Measurements from ENCODE around the gene EEF1G.
A peak's percentile ranks its signal among the peaks of the same experiment; 100 is the strongest.

The EEF1G gene

DNA sequence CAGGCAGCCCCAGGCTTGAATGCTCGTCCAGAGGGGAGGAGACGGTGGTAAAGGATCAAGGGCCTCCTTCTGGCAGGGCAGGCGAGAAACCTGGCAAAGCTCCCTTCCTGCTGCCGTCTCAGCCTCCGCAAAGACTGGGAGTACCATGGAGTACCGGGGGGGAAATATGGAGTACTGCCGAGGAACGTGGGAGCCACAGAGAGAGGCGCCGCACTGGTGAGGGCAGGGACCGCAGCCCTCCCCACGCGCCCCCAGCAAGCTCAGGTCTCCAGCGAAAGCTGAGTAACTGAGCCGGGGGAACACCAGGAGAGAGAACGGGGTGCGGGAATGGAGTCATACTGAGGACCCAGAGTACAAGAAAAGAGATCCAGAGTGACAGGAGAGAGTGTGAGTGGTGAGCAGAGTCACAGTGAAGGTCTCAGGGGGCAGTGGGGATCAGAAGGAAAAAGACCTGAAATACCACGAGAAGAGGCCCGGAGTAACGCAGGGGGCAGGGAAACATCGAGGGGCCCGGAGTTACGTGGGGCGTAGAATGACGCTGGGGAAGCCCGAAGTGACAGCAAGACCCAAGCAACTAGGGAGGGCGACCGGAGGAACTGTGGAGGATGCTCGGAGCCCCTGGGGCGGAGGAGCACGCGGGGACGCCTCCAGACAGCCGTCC lies 38.1 kb upstream of the EEF1G start:
- Histone ChIP-seq H3K4me3 (ENCODE audit: low read length) (peak overlapping the region; percentile 73), H3K9me3 (ENCODE audit: insufficient read depth, low read depth, low read length) (no peaks in the 10 kb centered on the region), H3K27me3 (ENCODE audit: insufficient read depth, low read length) (peaks cover 13% of the 10 kb centered on the region), H3K4me1 (ENCODE audit: insufficient read depth, low read length) (peaks cover 3% of the 10 kb centered on the region; the same call in 1 of the 2 replicates), H3K36me3 (ENCODE audit: insufficient read depth, low read depth, low read length) (no peaks in the 10 kb centered on the region; the same call in 1 of the 2 replicates), H3K27ac (ENCODE audit: low read length) (no peak overlapping the region), H3K9ac (ENCODE audit: low read depth, low read length) (peak overlapping the region; percentile 63; the same call in 1 of the 2 replicates)

DNA sequence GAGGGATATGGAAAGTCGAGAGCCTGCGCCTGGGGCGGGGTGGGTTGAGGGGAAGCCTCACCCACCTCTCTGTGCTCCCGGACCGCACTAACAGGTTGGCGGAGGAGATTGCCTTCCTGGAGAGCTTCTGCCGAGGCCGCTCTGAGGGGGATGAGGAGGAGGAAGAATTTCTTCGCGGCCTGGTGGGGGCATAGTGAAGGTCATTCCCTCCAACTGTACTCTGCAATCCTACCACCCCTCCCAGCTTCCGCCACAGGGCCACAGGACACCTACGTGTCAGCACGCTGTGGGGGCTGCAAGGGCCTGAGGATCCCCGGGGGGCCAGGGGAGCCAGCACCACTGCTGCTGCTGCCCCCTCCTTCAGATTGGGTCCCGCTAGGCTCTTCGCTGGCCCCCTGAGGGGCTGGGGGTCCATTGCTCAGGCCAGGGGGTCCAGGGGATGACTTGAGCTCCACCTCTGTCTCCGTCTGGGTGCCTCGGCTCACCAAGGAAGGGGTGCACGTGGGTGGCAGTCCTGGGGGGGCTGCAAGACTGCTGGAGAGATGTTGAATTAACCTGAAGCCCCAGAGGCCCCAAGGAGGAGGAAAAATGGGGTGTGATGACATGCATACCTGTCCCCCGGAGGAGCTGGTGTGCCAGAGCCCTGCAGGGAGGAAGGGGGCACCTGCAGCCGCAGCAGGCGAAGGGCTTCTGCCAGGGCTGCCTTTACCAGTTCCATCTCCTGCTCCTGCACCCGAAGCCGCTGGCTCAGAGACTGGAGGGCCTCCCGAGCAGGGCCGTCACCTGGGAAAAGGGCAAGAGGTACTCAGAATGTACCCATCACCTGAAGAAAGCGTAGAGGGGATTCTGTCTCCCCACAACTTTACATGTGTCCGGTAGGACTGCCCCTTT lies 37.4 kb upstream of the EEF1G start:
- peak overlapping the region; percentile 63; the same call in 1 of the 2 replicates for H3K9ac ChIP-seq (ENCODE audit: low read depth, low read length)
- no peaks in the 10 kb centered on the region for H3K9me3 ChIP-seq (ENCODE audit: insufficient read depth, low read depth, low read length)
- H3K36me3 ChIP-seq (ENCODE audit: insufficient read depth, low read depth, low read length), result no peaks in the 10 kb centered on the region; the same call in 1 of the 2 replicates
- peaks cover 3% of the 10 kb centered on the region; the same call in 1 of the 2 replicates for H3K4me1 ChIP-seq (ENCODE audit: insufficient read depth, low read length)
- peak overlapping the region; percentile 73; the same call in 1 of the 2 replicates for H3K4me3 ChIP-seq (ENCODE audit: low read length)
- no peak overlapping the region for H3K27ac ChIP-seq (ENCODE audit: low read length)
- peaks cover 13% of the 10 kb centered on the region for H3K27me3 ChIP-seq (ENCODE audit: insufficient read depth, low read length)

DNA sequence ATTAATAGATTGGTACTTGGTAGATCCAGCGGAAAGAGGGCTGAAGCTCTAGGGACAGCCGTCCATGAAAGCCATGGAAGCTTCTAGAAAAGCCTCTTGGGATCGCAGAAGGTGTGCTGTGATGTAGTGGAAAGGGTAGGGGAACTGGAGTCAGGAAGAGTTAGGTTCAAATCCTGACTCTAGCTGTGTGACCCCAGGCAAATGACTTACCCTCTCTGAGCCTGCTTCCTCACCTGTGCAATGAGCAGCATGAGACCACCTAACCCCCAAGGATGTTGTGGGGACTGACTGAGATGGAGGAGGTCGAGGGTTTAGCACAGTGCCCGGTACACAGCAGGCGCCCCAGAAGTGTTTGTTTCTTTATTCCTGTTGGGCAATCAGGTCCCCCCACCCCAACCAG lies 36.7 kb upstream of the EEF1G start:
- Histone ChIP-seq H3K4me1 (ENCODE audit: insufficient read depth, low read length) (peaks cover 3% of the 10 kb centered on the region; the same call in 1 of the 2 replicates), H3K4me3 (ENCODE audit: low read length) (no peak overlapping the region), H3K36me3 (ENCODE audit: insufficient read depth, low read depth, low read length) (no peaks in the 10 kb centered on the region; the same call in 1 of the 2 replicates), H3K27ac (ENCODE audit: low read length) (no peak overlapping the region), H3K27me3 (ENCODE audit: insufficient read depth, low read length) (peaks cover 13% of the 10 kb centered on the region), H3K9ac (ENCODE audit: low read depth, low read length) (no peak overlapping the region), H3K9me3 (ENCODE audit: insufficient read depth, low read depth, low read length) (no peaks in the 10 kb centered on the region)

DNA sequence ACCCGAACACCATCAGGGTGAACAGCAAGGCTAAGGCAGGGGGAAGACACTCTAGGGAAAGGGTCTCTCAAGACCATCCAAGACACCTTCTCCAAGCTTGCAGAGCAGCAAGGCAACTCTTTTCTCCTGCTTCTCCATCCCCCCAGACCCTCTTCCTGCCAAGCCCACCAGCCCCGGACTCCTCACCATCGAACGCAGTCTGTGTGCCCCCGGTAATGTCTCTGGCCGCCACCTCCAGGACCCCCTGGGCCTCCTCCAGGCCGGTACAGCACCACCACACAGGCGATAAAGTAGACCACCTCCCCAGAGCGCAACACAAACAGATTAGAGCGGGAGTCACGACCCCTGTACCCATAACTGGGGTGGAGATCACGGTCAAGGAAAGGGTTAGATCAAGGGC lies 35.1 kb upstream of the EEF1G start:
- no peaks in the 10 kb centered on the region for H3K36me3 ChIP-seq (ENCODE audit: insufficient read depth, low read depth, low read length)
- H3K9me3 ChIP-seq (ENCODE audit: insufficient read depth, low read depth, low read length), result no peaks in the 10 kb centered on the region
- H3K27ac ChIP-seq (ENCODE audit: low read length), result no peak overlapping the region
- no peak overlapping the region for H3K4me3 ChIP-seq (ENCODE audit: low read length)
- peaks cover 19% of the 10 kb centered on the region for H3K27me3 ChIP-seq (ENCODE audit: insufficient read depth, low read length)
- peaks cover 3% of the 10 kb centered on the region; the same call in 1 of the 2 replicates for H3K4me1 ChIP-seq (ENCODE audit: insufficient read depth, low read length)
- no peak overlapping the region for H3K9ac ChIP-seq (ENCODE audit: low read depth, low read length)

DNA sequence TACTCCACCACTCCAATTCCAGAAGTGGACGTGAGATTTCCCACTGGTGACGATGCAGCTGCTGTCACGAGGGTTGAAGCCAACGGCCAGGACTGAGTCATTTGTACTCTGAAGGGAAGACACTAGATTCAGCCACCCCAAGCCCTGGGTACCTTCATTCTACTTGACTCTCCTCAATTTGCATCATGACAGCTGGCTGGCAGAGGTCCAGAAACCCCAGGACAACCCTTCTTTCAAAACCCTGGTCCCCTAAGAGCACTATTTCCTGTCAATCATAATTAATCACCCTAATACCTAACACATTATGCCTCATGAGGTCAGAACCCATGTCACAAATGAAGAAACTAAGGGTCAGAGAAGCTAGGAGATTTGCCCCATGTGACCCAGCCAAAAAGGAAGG lies 34.0 kb upstream of the EEF1G start:
- H3K27ac ChIP-seq (ENCODE audit: low read length), result no peak overlapping the region
- H3K9ac ChIP-seq (ENCODE audit: low read depth, low read length), result peak overlapping the region; percentile 65; the same call in 1 of the 2 replicates
- H3K36me3 ChIP-seq (ENCODE audit: insufficient read depth, low read depth, low read length), result no peaks in the 10 kb centered on the region
- H3K9me3 ChIP-seq (ENCODE audit: insufficient read depth, low read depth, low read length), result no peaks in the 10 kb centered on the region
- peaks cover 8% of the 10 kb centered on the region; the same call in 1 of the 2 replicates for H3K4me1 ChIP-seq (ENCODE audit: insufficient read depth, low read length)
- no peak overlapping the region for H3K4me3 ChIP-seq (ENCODE audit: low read length)
- peaks cover 29% of the 10 kb centered on the region for H3K27me3 ChIP-seq (ENCODE audit: insufficient read depth, low read length)

DNA sequence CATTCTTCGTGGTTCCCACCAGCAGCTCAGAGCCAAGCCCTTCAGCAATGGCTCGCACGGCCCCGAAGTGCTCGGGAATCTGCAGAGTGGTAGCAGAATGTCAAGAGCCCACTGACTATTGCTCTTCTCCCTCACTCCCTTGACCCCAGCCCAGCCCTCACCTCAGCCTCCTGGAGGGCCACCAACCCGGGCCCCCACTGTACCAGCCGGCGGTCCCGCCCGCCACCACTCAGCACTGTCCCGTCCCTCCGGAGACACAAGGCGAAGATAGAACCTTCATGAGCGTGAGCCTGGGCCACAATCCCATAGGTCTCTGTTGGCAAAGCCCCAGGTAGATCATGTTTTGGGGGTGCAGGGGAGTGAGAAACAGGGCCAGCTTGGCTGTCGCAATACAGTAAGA lies 32.2 kb upstream of the EEF1G start:
- Histone ChIP-seq H3K9ac (ENCODE audit: low read depth, low read length) (no peak overlapping the region), H3K9me3 (ENCODE audit: insufficient read depth, low read depth, low read length) (no peaks in the 10 kb centered on the region), H3K36me3 (ENCODE audit: insufficient read depth, low read depth, low read length) (no peaks in the 10 kb centered on the region), H3K27me3 (ENCODE audit: insufficient read depth, low read length) (peaks cover 21% of the 10 kb centered on the region), H3K27ac (ENCODE audit: low read length) (no peak overlapping the region), H3K4me3 (ENCODE audit: low read length) (no peak overlapping the region), H3K4me1 (ENCODE audit: insufficient read depth, low read length) (peaks cover 8% of the 10 kb centered on the region; the same call in 1 of the 2 replicates)

DNA sequence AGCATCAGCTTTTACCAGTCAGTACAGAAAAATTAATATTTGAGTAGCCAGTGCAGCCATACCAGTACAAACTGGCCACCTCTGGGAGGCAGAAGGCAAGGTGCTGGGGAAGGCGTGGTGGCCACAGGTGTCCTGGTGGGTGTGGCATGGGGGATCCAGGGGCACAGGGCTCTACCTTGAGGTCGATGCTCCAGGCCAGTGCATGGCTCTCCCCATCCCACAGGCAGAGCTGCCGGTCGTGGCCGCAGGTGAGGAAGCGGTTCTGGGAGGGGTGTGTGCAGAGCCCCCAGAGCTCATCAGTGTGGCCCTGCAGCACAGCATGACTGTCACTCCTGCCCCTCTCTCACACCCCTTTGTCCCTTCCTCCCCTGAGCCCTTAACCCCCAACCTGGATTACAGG lies 31.8 kb upstream of the EEF1G start:
- Histone ChIP-seq H3K9ac (ENCODE audit: low read depth, low read length) (no peak overlapping the region), H3K4me3 (ENCODE audit: low read length) (no peak overlapping the region), H3K36me3 (ENCODE audit: insufficient read depth, low read depth, low read length) (no peaks in the 10 kb centered on the region), H3K27me3 (ENCODE audit: insufficient read depth, low read length) (peaks cover 24% of the 10 kb centered on the region), H3K4me1 (ENCODE audit: insufficient read depth, low read length) (peaks cover 8% of the 10 kb centered on the region; the same call in 1 of the 2 replicates), H3K9me3 (ENCODE audit: insufficient read depth, low read depth, low read length) (no peaks in the 10 kb centered on the region), H3K27ac (ENCODE audit: low read length) (no peak overlapping the region)

DNA sequence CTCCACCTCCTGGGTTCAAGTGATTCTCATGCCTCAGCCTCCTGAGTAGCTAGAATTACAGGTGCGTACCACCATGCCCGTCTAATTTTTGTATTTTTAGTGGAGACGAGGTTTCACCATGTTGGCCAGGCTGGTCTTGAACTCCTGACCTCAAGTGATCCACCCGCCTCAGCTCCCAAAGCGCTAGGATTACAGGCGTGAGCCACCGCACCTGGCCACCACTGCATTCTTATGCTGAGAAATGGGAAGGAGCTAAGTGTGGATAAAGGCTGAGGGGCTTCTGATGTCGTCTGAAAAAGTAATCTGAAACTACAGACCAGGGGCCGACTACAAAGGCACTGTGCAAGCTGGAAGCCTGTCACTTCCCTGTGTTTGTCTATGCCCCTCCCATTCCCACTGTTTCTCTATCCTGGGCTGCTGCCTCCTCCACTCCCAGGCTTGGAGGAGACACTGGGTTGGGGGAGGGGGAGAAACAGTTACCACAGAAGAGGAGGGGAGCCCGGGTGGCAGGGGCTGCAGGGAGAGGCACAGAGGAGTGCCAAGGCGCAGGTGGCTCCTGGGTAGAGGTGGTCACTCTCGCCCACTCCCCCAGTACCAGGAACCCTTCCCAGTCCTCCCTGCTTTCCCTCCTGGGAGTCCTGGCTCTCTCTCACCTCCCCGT lies 30.9 kb upstream of the EEF1G start:
- no peak overlapping the region for H3K4me3 ChIP-seq (ENCODE audit: low read length)
- H3K27ac ChIP-seq (ENCODE audit: low read length), result no peak overlapping the region
- peaks cover 15% of the 10 kb centered on the region for H3K4me1 ChIP-seq (ENCODE audit: insufficient read depth, low read length)
- no peaks in the 10 kb centered on the region for H3K9me3 ChIP-seq (ENCODE audit: insufficient read depth, low read depth, low read length)
- peaks cover 7% of the 10 kb centered on the region; the same call in 1 of the 2 replicates for H3K36me3 ChIP-seq (ENCODE audit: insufficient read depth, low read depth, low read length)
- no peak overlapping the region for H3K9ac ChIP-seq (ENCODE audit: low read depth, low read length)
- H3K27me3 ChIP-seq (ENCODE audit: insufficient read depth, low read length), result peaks cover 26% of the 10 kb centered on the region

DNA sequence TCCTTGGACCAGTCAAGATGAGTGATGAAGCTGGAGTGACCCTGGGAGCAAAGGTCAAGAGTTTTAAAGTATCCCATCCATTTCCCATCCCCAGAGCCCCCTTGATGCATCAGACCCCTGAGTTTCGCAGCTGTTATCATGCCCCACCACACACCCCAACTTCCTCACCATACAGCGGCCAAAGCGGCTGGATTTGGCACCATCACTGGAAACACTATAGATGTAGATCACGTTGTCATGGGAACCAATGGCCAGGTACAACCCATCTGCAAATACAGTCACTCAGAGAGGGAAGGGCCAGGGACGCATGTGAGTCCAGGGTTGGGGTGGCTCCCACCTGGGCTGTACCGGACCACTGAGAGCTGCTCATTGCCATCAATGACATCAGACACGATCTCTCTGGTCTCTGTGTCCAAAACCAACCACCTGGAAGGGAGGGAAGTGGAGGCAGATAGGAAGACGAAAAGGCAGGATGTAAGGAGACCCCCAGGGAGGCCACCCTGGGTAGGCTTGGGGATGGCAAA lies 30.1 kb upstream of the EEF1G start:
- Histone ChIP-seq H3K36me3 (ENCODE audit: insufficient read depth, low read depth, low read length) (peaks cover 11% of the 10 kb centered on the region), H3K27me3 (ENCODE audit: insufficient read depth, low read length) (peaks cover 26% of the 10 kb centered on the region), H3K4me3 (ENCODE audit: low read length) (no peak overlapping the region), H3K9me3 (ENCODE audit: insufficient read depth, low read depth, low read length) (no peaks in the 10 kb centered on the region), H3K9ac (ENCODE audit: low read depth, low read length) (no peak overlapping the region), H3K27ac (ENCODE audit: low read length) (no peak overlapping the region), H3K4me1 (ENCODE audit: insufficient read depth, low read length) (peaks cover 20% of the 10 kb centered on the region)

DNA sequence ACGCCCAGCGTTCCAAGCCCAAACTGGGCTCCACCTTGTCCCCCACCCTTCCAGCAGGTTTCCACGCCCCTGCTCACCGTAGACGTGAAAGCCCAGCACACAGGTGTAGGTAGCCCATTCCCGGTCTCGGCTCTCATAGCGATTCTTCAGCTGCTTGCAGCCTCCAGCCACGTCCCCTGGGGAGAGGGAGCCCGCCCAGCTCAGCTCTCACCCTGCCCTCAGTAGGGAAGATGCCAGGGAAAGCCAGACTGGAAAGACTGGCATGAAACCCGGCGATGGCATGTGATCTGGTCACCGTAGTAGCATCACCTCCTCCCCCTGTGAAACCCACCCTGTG lies 29.3 kb upstream of the EEF1G start:
- no peaks in the 10 kb centered on the region for H3K9me3 ChIP-seq (ENCODE audit: insufficient read depth, low read depth, low read length)
- H3K27me3 ChIP-seq (ENCODE audit: insufficient read depth, low read length), result peaks cover 26% of the 10 kb centered on the region
- no peak overlapping the region for H3K27ac ChIP-seq (ENCODE audit: low read length)
- H3K4me1 ChIP-seq (ENCODE audit: insufficient read depth, low read length), result peaks cover 23% of the 10 kb centered on the region
- H3K9ac ChIP-seq (ENCODE audit: low read depth, low read length), result peak overlapping the region; percentile 87; the same call in 1 of the 2 replicates
- H3K4me3 ChIP-seq (ENCODE audit: low read length), result peak overlapping the region; percentile 96; the same call in 1 of the 2 replicates
- peaks cover 19% of the 10 kb centered on the region for H3K36me3 ChIP-seq (ENCODE audit: insufficient read depth, low read depth, low read length)
